Measurements from ENCODE around the gene OR10D3. TPM values are rescaled to one million over a fixed set of nuclear protein-coding genes. Genes with fewer than 3 reads are reported as not detected.

OR10D3 gene
- total RNA-seq, 4 donors from 2014 or later: not detected

Other genes starting within 250 kb of the OR10D3 start
- not detected for gene OR4D5, start 243.7 kb upstream of the OR10D3 start, total RNA-seq
- not detected for gene OR6T1, start 239.5 kb upstream of the OR10D3 start, total RNA-seq
- not detected for gene OR10S1, start 205.6 kb upstream of the OR10D3 start, total RNA-seq
- gene OR10G6, start 188.2 kb upstream of the OR10D3 start, total RNA-seq: not detected
- gene OR10G4, start 170.3 kb upstream of the OR10D3 start, total RNA-seq: not detected
- gene OR10G9, start 160.3 kb upstream of the OR10D3 start, total RNA-seq: not detected
- not detected for gene OR10G8, start 156.5 kb upstream of the OR10D3 start, total RNA-seq
- gene OR10G7, start 142.0 kb upstream of the OR10D3 start, total RNA-seq: not detected
- gene VWA5A, start 67.9 kb upstream of the OR10D3 start, total RNA-seq: 10 to 100 TPM in 2 of 4 donors, 1 to 10 TPM in 2; 2.7 to 19.8 (median 12.1) TPM
- not detected for gene OR8G1, start 57.8 kb downstream of the OR10D3 start, total RNA-seq
- gene OR8G5, start 73.0 kb downstream of the OR10D3 start, total RNA-seq: not detected
- gene OR8D1, start 130.6 kb downstream of the OR10D3 start, total RNA-seq: not detected
- gene OR8D2, start 136.9 kb downstream of the OR10D3 start, total RNA-seq: not detected
- not detected for gene OR8B2, start 201.2 kb downstream of the OR10D3 start, total RNA-seq
- not detected for gene OR8B3, start 215.7 kb downstream of the OR10D3 start, total RNA-seq
- not detected for gene OR8B4, start 241.5 kb downstream of the OR10D3 start, total RNA-seq